Testis (tissue), 2 donors: ENCODE data around the gene RAB7B.

Experiments
- CTCF ChIP-seq, 3 experiments: fragments of 450-650 bp in 2 of 3; fragments of 200-600 bp in 1 of 3; sonication (generic) in 1 of 3; IDR thresholded peaks; one replicate each; pipeline ENCODE4 v1.5.1; 2016 to 2019; ENCODE audit warnings: antibody characterized with exemption in 3 of 3, mild to moderate bottlenecking in 2 of 3, moderate library complexity in 1 of 3
- POLR2A ChIP-seq: fragments of 450-650 bp; IDR thresholded peaks from one replicate; pipeline ENCODE4 v1.6.1; 2017; ENCODE audit warnings: antibody characterized with exemption, mild to moderate bottlenecking, moderate library complexity

GRCh38 chr1:205951746-205952145 is 51.4 kb downstream of the RAB7B start:
- TF ChIP-seq CTCF (IDR thresholded peaks at IDR 0.05) (no peak), POLR2A (no peak)
